Mesenchymal stem cell (in vitro differentiated cells and primary cell): ENCODE data around the gene TLR8.
A peak's percentile ranks its signal among the peaks of the same experiment; 100 is the strongest.

Experiments
- DNase-seq: peaks from one replicate; pipeline ENCODE4 v3.0.0-alpha.2; 2013
- H2AFZ ChIP-seq: one replicate; pipeline ENCODE4 v1.6.1; 2013; ENCODE audit warnings: low read depth, mild to moderate bottlenecking, control low read depth, inconsistent platforms, low read length, moderate library complexity
- H2AK5ac ChIP-seq: 2 replicates; pipeline ENCODE4 v1.6.1; 2013; ENCODE audit warnings: low read length, moderate library complexity, mild to moderate bottlenecking, inconsistent platforms; ENCODE audit not compliant: severe bottlenecking
- H2BK120ac ChIP-seq: one replicate; pipeline ENCODE4 v1.6.1; 2013; ENCODE audit warnings: low read depth, mild to moderate bottlenecking, inconsistent platforms, low read length, moderate library complexity
- H2BK12ac ChIP-seq, 2 experiments: one replicate each; pipeline ENCODE4 v1.6.1; 2013; ENCODE audit warnings: inconsistent platforms in 2 of 2, low read length in 2 of 2, mild to moderate bottlenecking in 2 of 2, moderate library complexity in 2 of 2, control low read depth in 1 of 2
- H2BK15ac ChIP-seq: one replicate; pipeline ENCODE4 v1.6.1; 2013; ENCODE audit warnings: mild to moderate bottlenecking, low read depth, inconsistent platforms; ENCODE audit not compliant: poor library complexity, severe bottlenecking
- H2BK5ac ChIP-seq: 2 replicates; pipeline ENCODE4 v1.6.1; 2013; ENCODE audit warnings: low read depth, mild to moderate bottlenecking, low read length, control low read depth, inconsistent platforms; ENCODE audit not compliant: poor library complexity, severe bottlenecking
- H3K14ac ChIP-seq, 2 experiments: one replicate each; pipeline ENCODE4 v1.6.1; 2013; ENCODE audit warnings: inconsistent platforms in 2 of 2, low read length in 2 of 2, control low read depth in 1 of 2, mild to moderate bottlenecking in 1 of 2, moderate library complexity in 1 of 2
- H3K18ac ChIP-seq, 2 experiments: one replicate each; pipeline ENCODE4 v1.6.1; 2013; ENCODE audit warnings: inconsistent platforms in 2 of 2, low read length in 2 of 2, control low read depth in 1 of 2, low read depth in 1 of 2, mild to moderate bottlenecking in 1 of 2
- H3K23ac ChIP-seq, 2 experiments: one replicate each; pipeline ENCODE4 v1.6.1; 2013; ENCODE audit warnings: inconsistent platforms in 2 of 2, low read length in 2 of 2, mild to moderate bottlenecking in 2 of 2, moderate library complexity in 2 of 2, control low read depth in 1 of 2
- H3K27ac ChIP-seq: 2 replicates; pipeline ENCODE4 v1.5.1; 2013; ENCODE audit warnings: mild to moderate bottlenecking, moderate library complexity, low read length, control low read depth, inconsistent platforms; ENCODE audit not compliant: poor library complexity, severe bottlenecking
- H3K27me3 ChIP-seq, 2 experiments: 2 replicates each; pipeline versions ENCODE4 v1.6.1 to v1.7.0; 2013; ENCODE audit warnings: low read length in 2 of 2, mild to moderate bottlenecking in 2 of 2, moderate library complexity in 2 of 2, control low read depth in 1 of 2, inconsistent platforms in 1 of 2; ENCODE audit not compliant: control insufficient read depth in 1 of 2, insufficient read depth in 1 of 2
- H3K36me3 ChIP-seq, 2 experiments: 2 replicates each; pipeline versions ENCODE4 v1.6.1 to v1.7.0; 2013; ENCODE audit warnings: low read length in 2 of 2, control low read depth in 1 of 2, inconsistent platforms in 1 of 2, low read depth in 1 of 2, mild to moderate bottlenecking in 1 of 2; ENCODE audit not compliant: insufficient read depth in 2 of 2, control insufficient read depth in 1 of 2
- H3K4ac ChIP-seq, 2 experiments: one replicate each; pipeline ENCODE4 v1.6.1; 2013; ENCODE audit warnings: inconsistent platforms in 2 of 2, low read length in 2 of 2, mild to moderate bottlenecking in 2 of 2, moderate library complexity in 2 of 2, control low read depth in 1 of 2, low read depth in 1 of 2
- H3K4me1 ChIP-seq: 2 replicates; pipeline ENCODE4 v1.6.1; 2013; ENCODE audit warnings: low read depth, low read length, control low read depth; ENCODE audit not compliant: control insufficient read depth, insufficient read depth
- H3K4me2 ChIP-seq: 2 replicates; pipeline ENCODE4 v1.6.1; 2013; ENCODE audit warnings: low read length, mild to moderate bottlenecking, inconsistent platforms; ENCODE audit not compliant: poor library complexity, severe bottlenecking
- H3K4me3 ChIP-seq, 2 experiments: 2 replicates each; pipeline versions ENCODE4 v1.5.1 to v1.7.0; 2013; ENCODE audit warnings: low read length in 2 of 2, mild to moderate bottlenecking in 2 of 2, control low read depth in 1 of 2, low read depth in 1 of 2; ENCODE audit not compliant: insufficient read depth in 1 of 2
- H3K79me1 ChIP-seq: replicated peaks from 2 replicates; pipeline ENCODE4 v1.6.1; 2013; ENCODE audit warnings: mild to moderate bottlenecking, control low read depth, low read length, inconsistent platforms; ENCODE audit not compliant: poor library complexity, severe bottlenecking
- H3K9ac ChIP-seq: 2 replicates; pipeline ENCODE4 v1.7.0; 2013; ENCODE audit warnings: mild to moderate bottlenecking, low read length, moderate library complexity
- H3K9me3 ChIP-seq: 2 replicates; pipeline ENCODE4 v1.7.0; 2013; ENCODE audit warnings: mild to moderate bottlenecking, low read length; ENCODE audit not compliant: control insufficient read depth
- H4K8ac ChIP-seq: one replicate; pipeline ENCODE4 v1.6.1; 2013; ENCODE audit warnings: inconsistent platforms, mild to moderate bottlenecking, low read length, moderate library complexity
- H4K91ac ChIP-seq: one replicate; pipeline ENCODE4 v1.6.1; 2013; ENCODE audit warnings: mild to moderate bottlenecking, low read length, inconsistent platforms
- WGBS: methylation state at CpG from one replicate; pipeline ENCODE4 v1.1.7; 2013; ENCODE audit warnings: mixed read lengths; 5-methylcytosine and 5-hydroxymethylcytosine counted together

TLR8 gene

GRCh38 chrX:12972243-12972642, 65.8 kb downstream of the TLR8 start:
- Histone ChIP-seq H3K14ac (no peak overlapping the region), H3K18ac (no peak overlapping the region), H3K9ac (peak overlapping the region; percentile 80), H3K4me1 (peaks cover 2% of the 10 kb centered on the region), H4K91ac (no peak overlapping the region), H2AK5ac (no peak overlapping the region), H3K4ac (no peak overlapping the region), H2BK120ac (no peak overlapping the region), H2AFZ (no peak overlapping the region), H3K4me3 (no peak overlapping the region), H2BK12ac (peak overlapping the region in 1 of 2 experiments; percentile 39), H3K27ac (no peak overlapping the region), H2BK5ac (no peak overlapping the region), H2BK15ac (no peak overlapping the region), H3K9me3 (no peaks in the 10 kb centered on the region), H3K36me3 (peaks cover 0 to 2% of the 10 kb centered on the region in 2 experiments), H4K8ac (no peak overlapping the region), H3K79me1 (peaks cover 5% of the 10 kb centered on the region), H3K4me2 (no peak overlapping the region), H3K27me3 (no peaks in the 10 kb centered on the region), H3K23ac (no peak overlapping the region)
- no CpG with 5 or more reads among the region's 6 CpGs for WGBS
- DNase-seq: no peak
